HAP-1 (cell line): ENCODE data around the gene CIROP.
"Not testable (repeated sequence)": the region's sequence is repeated elsewhere in the genome, so short reads cannot be mapped to it uniquely, and the experiment has no call there.

Source experiments
- DNase-seq, 2 experiments: peaks; one replicate each; pipeline ENCODE4 v3.0.0-alpha.2; 2016 to 2020; ENCODE audit warnings: low spot score in 2 of 2
- H3K27me3 ChIP-seq: fragments of 250-450 bp; sonication (Bioruptor Pico); 2 replicates; pipeline ENCODE4 v1.5.1; 2020; ENCODE audit warnings: low read depth, mild to moderate bottlenecking, moderate library complexity
- H3K36me3 ChIP-seq: fragments of 250-450 bp; sonication (Bioruptor Pico); replicated peaks from 2 replicates; pipeline ENCODE4 v1.5.1; 2020; ENCODE audit warnings: mild to moderate bottlenecking
- H3K4me1 ChIP-seq: fragments of 250-450 bp; sonication (Bioruptor Pico); 2 replicates; pipeline ENCODE4 v1.5.1; 2020; ENCODE audit warnings: mild to moderate bottlenecking
- H3K4me3 ChIP-seq: fragments of 250-450 bp; sonication (Bioruptor Pico); 2 replicates; pipeline ENCODE4 v1.5.1; 2020; ENCODE audit warnings: mild to moderate bottlenecking, moderate library complexity
- H3K9me3 ChIP-seq: fragments of 250-450 bp; sonication (Bioruptor Pico); 2 replicates; pipeline ENCODE4 v1.5.1; 2020; ENCODE audit warnings: mild to moderate bottlenecking, moderate library complexity
- in situ Hi-C: fragments of 300-500 bp; cut with MboI; formaldehyde crosslinking; loops from 3 replicates; pipeline ENCODE4 v1.14.3; 2020; ENCODE audit warnings: low sequenced_read_pairs, inconsistent platforms, mixed read lengths

The CIROP gene

DNA sequence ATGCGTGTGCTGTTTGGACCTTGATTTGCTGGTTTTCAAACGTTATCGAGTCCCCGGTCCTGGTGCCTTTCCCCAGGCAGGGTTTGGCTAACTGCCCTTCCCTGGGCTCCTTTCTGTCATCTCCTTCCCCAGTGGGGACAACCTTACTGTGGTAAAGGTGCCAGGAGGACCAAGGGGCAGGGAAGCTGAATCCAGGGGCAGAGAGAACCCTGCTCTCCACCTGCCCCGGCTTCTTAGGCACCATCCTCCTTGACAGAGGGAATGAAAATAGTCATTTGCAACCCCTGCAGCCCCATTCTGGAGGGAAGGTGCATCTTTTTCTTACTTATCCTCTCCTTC is 9.3 kb upstream of the CIROP start:
- Histone ChIP-seq H3K27me3 (peaks cover 46% of the 10 kb centered on the region), H3K4me3 (no peak overlapping the region), H3K9me3 (no peaks in the 10 kb centered on the region), H3K4me1 (no peaks in the 10 kb centered on the region), H3K36me3 (no peaks in the 10 kb centered on the region)
- in situ Hi-C loops: no loop called here
- no peak for DNase-seq

DNA sequence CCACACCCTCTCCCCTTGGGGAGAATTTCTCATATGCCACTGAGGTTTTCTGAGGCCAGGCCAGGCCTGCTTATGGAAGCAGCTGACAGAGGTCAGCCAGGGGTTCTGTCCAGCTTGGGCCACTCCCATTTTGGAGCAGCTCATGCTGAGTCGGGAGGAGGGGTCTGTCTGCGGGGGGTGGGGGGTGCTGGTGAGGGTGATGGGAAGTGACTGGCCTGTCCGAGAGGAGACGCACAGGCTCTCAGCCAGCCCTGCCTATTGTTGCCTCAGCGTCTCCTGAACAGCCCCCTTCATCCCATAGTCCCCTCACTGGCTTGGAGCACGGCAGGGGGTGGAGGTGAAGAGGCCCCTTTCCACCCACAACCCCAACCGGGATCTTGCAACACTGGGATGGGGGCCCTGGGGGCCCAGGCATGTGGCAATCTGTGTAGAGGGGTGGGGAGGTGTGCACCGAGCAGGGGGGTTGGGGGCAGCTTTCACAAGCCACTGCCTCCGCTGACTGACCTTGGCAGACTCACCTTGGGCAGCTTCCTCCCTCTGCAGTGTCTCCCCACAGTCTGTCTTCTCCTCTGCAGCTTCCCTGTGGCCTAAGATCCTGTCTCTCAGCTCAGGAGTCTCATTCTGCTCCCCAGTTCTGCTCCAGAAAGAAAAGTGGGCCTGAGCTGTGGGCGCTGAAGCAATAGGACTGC is 8.8 kb upstream of the CIROP start:
- Histone ChIP-seq H3K36me3 (no peaks in the 10 kb centered on the region), H3K4me1 (no peaks in the 10 kb centered on the region), H3K27me3 (peaks cover 46% of the 10 kb centered on the region), H3K9me3 (peaks cover 3% of the 10 kb centered on the region; the same call in 1 of the 2 replicates), H3K4me3 (no peak overlapping the region)
- in situ Hi-C loops: no loop called here
- DNase-seq: no peak

DNA sequence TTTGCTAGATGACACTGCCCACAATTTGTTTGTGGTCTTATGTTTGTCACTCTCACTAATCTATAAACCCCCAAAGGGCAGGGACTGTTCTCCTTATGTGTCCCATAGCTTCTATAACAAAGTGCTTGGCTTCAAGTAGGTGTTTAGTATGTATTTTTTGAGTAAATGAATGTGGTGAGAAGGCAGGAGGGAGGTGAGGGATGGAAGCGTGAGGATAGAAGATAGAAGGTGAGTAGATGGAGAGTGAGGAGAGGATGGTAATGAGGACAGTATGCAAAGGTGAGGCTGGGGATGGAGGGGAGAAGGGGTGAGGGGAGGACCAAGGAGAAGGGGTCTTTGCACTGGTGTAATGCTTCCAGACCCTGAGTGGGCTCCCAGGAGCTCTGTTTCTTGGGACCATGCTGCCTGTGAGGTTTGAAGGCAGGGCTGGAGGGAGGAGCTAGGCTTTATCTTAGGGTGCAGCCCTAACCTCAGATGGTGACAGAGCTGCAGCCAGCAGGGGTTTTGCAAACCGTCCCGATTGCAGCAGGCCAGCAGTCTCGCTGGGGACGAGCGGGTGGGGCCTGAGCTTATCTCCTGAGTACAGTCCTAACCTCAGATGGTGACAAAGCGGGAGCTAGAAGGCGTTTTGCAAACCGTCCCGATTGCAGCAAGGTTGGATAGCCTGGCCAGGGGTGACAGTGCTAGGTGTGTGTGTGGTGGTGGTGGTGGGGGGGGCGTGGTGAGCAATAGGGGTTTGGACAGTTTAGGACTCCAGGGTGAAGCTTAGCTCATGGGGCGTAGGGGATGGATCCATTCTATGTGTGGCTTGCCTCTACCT is 7.8 kb upstream of the CIROP start:
- DNase-seq: no peak
- H3K36me3 ChIP-seq: no peaks in the 10 kb centered on the region
- in situ Hi-C loops: no loop called here
- no peaks in the 10 kb centered on the region for H3K4me1 ChIP-seq
- no peak overlapping the region for H3K4me3 ChIP-seq
- peaks cover 46% of the 10 kb centered on the region for H3K27me3 ChIP-seq
- peaks cover 5% of the 10 kb centered on the region; the same call in 1 of the 2 replicates for H3K9me3 ChIP-seq

DNA sequence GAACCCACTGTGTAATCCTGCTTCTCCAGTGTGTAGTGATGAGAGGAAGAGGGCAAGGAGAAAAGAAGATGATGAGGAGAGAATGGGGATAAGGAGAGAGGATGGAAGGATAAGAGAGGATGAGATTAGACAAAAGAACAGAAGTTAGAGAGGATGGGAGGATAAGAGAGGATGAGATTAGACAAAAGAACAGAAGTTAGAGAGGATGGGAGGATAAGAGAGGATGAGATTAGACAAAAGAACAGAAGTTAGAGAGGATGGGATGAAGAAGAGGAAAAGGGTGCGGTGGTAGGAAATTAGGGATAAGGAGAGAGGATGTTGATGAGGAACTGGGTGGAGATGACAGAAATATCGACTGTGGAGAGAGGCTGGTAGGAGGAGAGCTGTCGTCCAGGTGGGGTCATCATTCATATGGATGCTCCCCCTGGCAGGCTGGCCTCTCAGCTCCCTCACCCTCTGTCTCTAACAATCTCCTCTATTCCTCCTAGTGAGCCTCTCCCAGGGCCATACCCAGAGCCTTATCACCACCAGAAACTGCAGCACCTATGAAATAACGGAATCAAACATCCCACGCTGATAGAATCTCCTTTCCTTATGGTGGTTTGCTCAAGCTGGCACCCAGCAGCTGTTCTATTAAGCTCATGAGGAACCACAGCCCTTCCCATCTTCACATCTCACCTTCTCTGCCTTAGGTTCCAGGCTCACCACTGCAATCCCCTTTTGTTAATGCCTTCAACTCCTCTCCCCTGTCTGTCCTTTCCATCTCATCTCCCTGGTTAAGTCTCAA is 6.0 kb upstream of the CIROP start:
- Histone ChIP-seq H3K36me3 (no peaks in the 10 kb centered on the region), H3K4me3 (no peak overlapping the region)
- in situ Hi-C loops: no loop called here

GRCh38 chr14:23109769-23110168 is 5.0 kb upstream of the CIROP start:
- in situ Hi-C loops: no loop called here
- H3K4me3 ChIP-seq: no peak overlapping the region
- peaks cover 39% of the 10 kb centered on the region for H3K27me3 ChIP-seq
- H3K4me1 ChIP-seq: no peaks in the 10 kb centered on the region
- H3K9me3 ChIP-seq: peaks cover 5% of the 10 kb centered on the region; the same call in 1 of the 2 replicates
- DNase-seq: no peak
- H3K36me3 ChIP-seq: no peaks in the 10 kb centered on the region

More for the DNA sequence above, 6.0 kb upstream of the CIROP start:
- Histone ChIP-seq H3K9me3 (peaks cover 5% of the 10 kb centered on the region; the same call in 1 of the 2 replicates), H3K27me3 (peaks cover 44% of the 10 kb centered on the region), H3K4me1 (no peaks in the 10 kb centered on the region)
- no peak for DNase-seq

DNA sequence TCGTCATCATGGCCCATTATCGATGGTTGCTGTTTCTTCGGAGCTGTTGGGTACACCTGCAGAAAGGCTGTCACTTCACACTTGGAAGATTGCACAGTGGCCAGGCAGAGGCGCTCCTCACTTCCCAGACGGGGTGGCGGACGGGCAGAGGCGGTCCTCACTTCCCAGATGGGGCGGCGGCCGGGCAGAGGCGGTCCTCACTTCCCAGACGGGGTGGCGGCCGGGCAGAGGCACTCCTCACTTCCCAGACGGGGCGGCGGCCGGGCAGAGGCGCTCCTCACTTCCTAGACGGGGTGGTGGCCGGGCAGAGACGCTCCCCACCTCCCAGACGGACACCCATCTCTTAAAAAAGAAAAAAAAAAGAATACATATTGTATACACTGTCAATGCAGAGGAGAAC is 3.4 kb upstream of the CIROP start:
- in situ Hi-C loops, DNase-seq, H3K4me3 ChIP-seq, H3K9me3 ChIP-seq, H3K4me1 ChIP-seq, H3K36me3 ChIP-seq: not testable (repeated sequence)
- H3K27me3 ChIP-seq: peaks cover 32% of the 10 kb centered on the region

DNA sequence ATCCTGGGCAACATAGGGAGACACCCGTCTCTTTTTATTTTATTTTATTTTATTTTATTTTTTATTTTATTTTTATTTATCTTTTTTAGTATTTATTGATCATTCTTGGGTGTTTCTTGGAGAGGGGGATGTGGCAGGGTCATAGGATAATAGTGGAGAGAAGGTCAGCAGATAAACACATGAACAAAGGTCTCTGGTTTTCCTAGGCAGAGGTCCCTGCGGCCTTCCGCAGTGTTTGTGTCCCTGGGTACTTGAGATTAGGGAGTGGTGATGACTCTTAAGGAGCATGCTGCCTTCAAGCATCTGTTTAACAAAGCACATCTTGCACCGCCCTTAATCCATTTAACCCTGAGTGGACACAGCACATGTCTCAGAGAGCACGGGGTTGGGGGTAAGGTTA is 2.8 kb upstream of the CIROP start:
- H3K4me3 ChIP-seq, H3K9me3 ChIP-seq, H3K36me3 ChIP-seq, in situ Hi-C loops, DNase-seq, H3K4me1 ChIP-seq: not testable (repeated sequence)
- H3K27me3 ChIP-seq: peaks cover 27% of the 10 kb centered on the region

GRCh38 chr14:23106747-23107045 is 1.9 kb upstream of the CIROP start:
- no peak for DNase-seq
- H3K4me1 ChIP-seq: no peaks in the 10 kb centered on the region
- H3K4me3 ChIP-seq: no peak overlapping the region
- H3K36me3 ChIP-seq: no peaks in the 10 kb centered on the region
- in situ Hi-C loops: no loop called here
- peaks cover 18% of the 10 kb centered on the region for H3K27me3 ChIP-seq
- H3K9me3 ChIP-seq: peaks cover 5% of the 10 kb centered on the region; the same call in 1 of the 2 replicates

- no peaks in the 10 kb centered on the region for H3K36me3 ChIP-seq
- H3K4me1 ChIP-seq: no peaks in the 10 kb centered on the region
- H3K9me3 ChIP-seq: peaks cover 5% of the 10 kb centered on the region; the same call in 1 of the 2 replicates
- peaks cover 8% of the 10 kb centered on the region for H3K27me3 ChIP-seq
- no peak for DNase-seq
- in situ Hi-C loops: no loop called here
- no peak overlapping the region for H3K4me3 ChIP-seq
These were observed 597 bp upstream of the CIROP start for GRCh38 chr14:23105348-23105824.

DNA sequence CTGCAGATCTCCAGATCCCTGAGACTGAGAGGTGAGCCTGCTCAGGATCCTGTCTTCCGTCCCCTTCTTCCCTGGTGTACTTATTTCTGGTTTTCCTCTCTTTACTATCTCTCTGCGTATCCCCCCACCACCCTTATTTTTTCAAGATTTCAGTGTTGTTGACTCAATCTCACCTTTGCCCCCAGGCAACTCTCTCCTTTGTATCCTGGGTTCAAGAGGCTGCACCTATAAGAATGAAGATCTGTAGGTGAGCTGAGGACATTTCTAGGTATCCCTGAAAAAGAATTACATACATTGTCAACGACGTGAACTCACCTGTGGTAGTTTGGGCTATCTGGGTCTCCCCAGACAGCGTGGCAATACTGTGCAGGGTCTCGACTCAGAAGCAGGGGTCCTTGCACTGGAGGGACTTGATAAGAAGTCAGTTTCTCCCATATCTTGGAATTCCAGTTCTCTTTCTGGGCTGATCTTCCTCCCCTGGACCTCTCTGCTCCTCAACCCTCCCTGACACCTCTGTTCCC is 659 bp downstream of the CIROP start:
- Histone ChIP-seq H3K9me3 (peaks cover 5% of the 10 kb centered on the region; the same call in 1 of the 2 replicates), H3K36me3 (peaks cover under 1% of the 10 kb centered on the region; the same call in 1 of the 2 replicates), H3K4me1 (no peaks in the 10 kb centered on the region), H3K27me3 (peaks cover 2% of the 10 kb centered on the region; the same call in 1 of the 2 replicates), H3K4me3 (no peak overlapping the region)
- in situ Hi-C loops: no loop called here
- DNase-seq: no peak

GRCh38 chr14:23103581-23103980 is 1.2 kb downstream of the CIROP start:
- Histone ChIP-seq H3K4me1 (no peaks in the 10 kb centered on the region), H3K4me3 (no peak overlapping the region), H3K36me3 (peaks cover 3% of the 10 kb centered on the region; the same call in 1 of the 2 replicates), H3K9me3 (peaks cover 2% of the 10 kb centered on the region; the same call in 1 of the 2 replicates), H3K27me3 (peaks cover 2% of the 10 kb centered on the region; the same call in 1 of the 2 replicates)
- no peak for DNase-seq
- in situ Hi-C loops: no loop called here

DNA sequence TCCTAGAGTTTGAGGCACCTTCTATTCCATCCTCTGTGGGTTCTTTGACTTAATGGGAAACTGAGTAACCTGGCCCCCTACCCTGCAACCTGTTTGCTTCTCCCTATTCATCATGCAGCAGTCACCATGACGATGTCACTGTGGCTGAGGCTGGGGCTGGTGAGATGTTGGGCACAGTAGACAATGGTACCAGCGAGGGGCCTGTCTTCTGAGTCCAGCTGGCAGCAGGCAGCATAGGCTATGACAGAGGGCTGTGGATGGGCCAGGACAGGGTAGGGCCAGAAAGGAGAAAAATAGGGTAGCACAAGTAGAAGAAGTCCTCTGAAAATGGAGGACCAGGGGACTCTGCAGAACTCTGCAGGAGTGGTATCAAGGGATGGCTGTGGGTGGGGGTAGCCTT is 2.0 kb downstream of the CIROP start:
- no peaks in the 10 kb centered on the region for H3K9me3 ChIP-seq
- peaks cover 2% of the 10 kb centered on the region; the same call in 1 of the 2 replicates for H3K27me3 ChIP-seq
- no peak for DNase-seq
- peaks cover 9% of the 10 kb centered on the region for H3K36me3 ChIP-seq
- no peaks in the 10 kb centered on the region for H3K4me1 ChIP-seq
- H3K4me3 ChIP-seq: no peak overlapping the region
- in situ Hi-C loops: no loop called here

DNA sequence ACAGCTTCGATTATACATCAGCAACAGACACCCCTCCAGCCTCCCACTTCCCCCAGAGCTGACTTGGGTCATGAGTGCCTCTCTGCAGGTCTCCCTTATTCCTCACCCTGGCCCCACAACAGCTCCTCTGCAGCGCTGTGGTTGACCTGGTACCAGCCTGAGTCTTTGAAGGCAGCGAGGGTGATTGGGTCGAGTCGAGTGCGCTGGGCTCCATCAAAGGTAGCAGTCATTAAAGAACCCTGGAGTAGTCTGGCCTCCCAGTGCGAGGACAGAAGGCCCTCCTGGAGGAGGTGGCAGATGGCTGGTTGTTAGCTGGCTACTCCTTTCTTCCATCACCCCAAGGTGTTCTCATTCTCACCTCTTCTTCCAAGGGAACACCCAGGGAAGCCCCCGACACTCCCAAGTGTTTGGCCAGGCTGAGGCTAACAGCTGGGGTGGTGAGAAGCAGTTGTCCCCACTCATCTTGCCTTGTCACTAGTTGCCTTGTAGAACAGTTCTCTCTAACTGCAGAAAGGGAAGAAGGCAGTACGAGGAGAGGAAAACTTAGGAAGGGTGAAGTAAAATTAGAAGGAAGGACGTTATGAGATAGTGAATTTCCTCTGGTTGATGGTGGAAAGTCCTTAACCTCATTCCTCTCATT is 2.7 kb downstream of the CIROP start:
- Histone ChIP-seq H3K27me3 (peaks cover 2% of the 10 kb centered on the region; the same call in 1 of the 2 replicates), H3K9me3 (no peaks in the 10 kb centered on the region), H3K36me3 (peaks cover 16% of the 10 kb centered on the region), H3K4me1 (peaks cover under 1% of the 10 kb centered on the region), H3K4me3 (no peak overlapping the region)
- DNase-seq: no peak
- in situ Hi-C loops: no loop called here
